ENCODE measurements around the gene NAIP. TPM values are rescaled to one million over a fixed set of nuclear protein-coding genes. Genes with fewer than 3 reads are reported as not detected.
"Not testable (repeated sequence)": the region's sequence is repeated elsewhere in the genome, so short reads cannot be mapped to it uniquely, and the experiment has no call there.

NAIP gene
- total RNA-seq, 4 donors from 2014 or later: 10.3 to 38.7 (median 24.4) TPM

- no peak for DNase-seq
- H3K9me3 ChIP-seq: no peaks in the 10 kb centered on the region
- TF ChIP-seq, protein P1, sequence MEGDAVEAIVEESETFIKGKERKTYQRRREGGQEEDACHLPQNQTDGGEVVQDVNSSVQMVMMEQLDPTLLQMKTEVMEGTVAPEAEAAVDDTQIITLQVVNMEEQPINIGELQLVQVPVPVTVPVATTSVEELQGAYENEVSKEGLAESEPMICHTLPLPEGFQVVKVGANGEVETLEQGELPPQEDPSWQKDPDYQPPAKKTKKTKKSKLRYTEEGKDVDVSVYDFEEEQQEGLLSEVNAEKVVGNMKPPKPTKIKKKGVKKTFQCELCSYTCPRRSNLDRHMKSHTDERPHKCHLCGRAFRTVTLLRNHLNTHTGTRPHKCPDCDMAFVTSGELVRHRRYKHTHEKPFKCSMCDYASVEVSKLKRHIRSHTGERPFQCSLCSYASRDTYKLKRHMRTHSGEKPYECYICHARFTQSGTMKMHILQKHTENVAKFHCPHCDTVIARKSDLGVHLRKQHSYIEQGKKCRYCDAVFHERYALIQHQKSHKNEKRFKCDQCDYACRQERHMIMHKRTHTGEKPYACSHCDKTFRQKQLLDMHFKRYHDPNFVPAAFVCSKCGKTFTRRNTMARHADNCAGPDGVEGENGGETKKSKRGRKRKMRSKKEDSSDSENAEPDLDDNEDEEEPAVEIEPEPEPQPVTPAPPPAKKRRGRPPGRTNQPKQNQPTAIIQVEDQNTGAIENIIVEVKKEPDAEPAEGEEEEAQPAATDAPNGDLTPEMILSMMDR (IDR thresholded peaks at IDR 0.05): no peak
- no peak for TF ChIP-seq POLR2A (IDR thresholded peaks at IDR 0.05)
- H3K36me3 ChIP-seq: no peaks in the 10 kb centered on the region
- no peaks in the 10 kb centered on the region for H3K4me1 ChIP-seq
- H3K27ac ChIP-seq: no peak overlapping the region
- intact Hi-C loops (cut with DNase I; ENCODE audit: low total_unique reads): no loop called here
- no peaks in the 10 kb centered on the region for H3K27me3 ChIP-seq
- H3K4me3 ChIP-seq: no peak overlapping the region
These were observed 11.0 kb downstream of the NAIP start for GRCh38 chr5:71014176-71014575.

DNA sequence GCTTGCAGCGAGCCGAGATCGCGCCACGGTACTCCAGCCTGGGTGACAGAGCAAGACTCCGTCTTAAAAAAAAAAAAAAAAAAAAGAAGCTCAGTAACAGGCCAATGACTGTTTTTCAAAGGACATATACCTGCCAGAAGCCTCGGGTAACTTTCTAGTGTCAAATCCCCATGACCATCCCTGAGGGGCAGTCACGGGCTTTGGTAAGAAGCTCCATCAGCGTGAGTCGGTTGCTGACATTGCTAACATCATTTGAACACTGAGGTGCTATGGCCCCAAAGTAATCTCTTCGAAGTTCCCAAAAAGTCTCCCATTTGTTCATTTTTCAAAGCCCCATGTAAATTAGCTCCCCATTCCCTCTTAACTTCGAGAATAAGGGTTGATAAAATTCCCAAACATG lies 11.6 kb downstream of the NAIP start:
- Histone ChIP-seq H3K4me1 (no peaks in the 10 kb centered on the region), H3K9me3 (no peaks in the 10 kb centered on the region), H3K4me3 (no peak overlapping the region), H3K27ac (no peak overlapping the region), H3K36me3 (no peaks in the 10 kb centered on the region), H3K27me3 (no peaks in the 10 kb centered on the region)
- TF ChIP-seq, protein P1 (IDR thresholded peaks at IDR 0.05): no peak
- DNase-seq: no peak
- intact Hi-C loops (cut with DNase I; ENCODE audit: low total_unique reads): no loop called here

DNA sequence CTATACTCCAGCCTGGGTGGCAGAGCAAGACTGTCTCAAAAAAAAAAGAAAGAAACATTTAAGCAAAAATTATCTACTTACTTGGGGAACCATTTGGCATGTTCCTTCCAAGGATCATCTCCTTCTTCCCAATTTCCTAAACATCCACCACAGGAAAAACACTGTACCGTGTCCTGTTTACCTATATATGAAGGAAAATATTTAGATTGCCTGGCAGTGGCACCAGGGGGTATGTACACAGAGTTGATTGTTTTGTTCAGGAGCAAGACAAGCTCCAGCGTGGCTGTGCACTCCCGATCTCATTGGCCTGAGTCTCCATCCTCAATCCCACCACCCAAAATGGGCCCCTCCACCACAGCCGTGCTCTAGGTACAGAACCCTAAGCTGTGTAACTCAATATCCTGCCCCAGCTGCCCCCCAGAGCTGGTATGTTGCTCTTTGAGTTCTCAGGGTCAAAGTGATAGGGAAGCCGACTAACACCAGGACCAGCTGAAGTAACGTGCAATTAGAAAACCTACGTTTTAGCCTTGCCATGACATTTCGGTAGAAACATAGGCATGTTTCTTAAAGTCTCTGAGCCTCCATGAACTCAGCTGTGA lies 13.8 kb downstream of the NAIP start:
- no peak for TF ChIP-seq POLR2A (IDR thresholded peaks at IDR 0.05)
- TF ChIP-seq, protein P1 (IDR thresholded peaks at IDR 0.05): no peak
- no peaks in the 10 kb centered on the region for H3K36me3 ChIP-seq
- no peak for DNase-seq
- no peaks in the 10 kb centered on the region for H3K27me3 ChIP-seq
- intact Hi-C loops (cut with DNase I; ENCODE audit: low total_unique reads): no loop called here
- H3K9me3 ChIP-seq: no peaks in the 10 kb centered on the region
- no peak overlapping the region for H3K27ac ChIP-seq
- no peaks in the 10 kb centered on the region for H3K4me1 ChIP-seq
- no peak overlapping the region for H3K4me3 ChIP-seq

- H3K36me3 ChIP-seq; H3K9me3 ChIP-seq; H3K27me3 ChIP-seq; DNase-seq; H3K4me1 ChIP-seq; H3K4me3 ChIP-seq; H3K27ac ChIP-seq; intact Hi-C loops (cut with DNase I; ENCODE audit: low total_unique reads): not testable (repeated sequence)
These were observed 18.2 kb downstream of the NAIP start for GRCh38 chr5:71006983-71007382.

DNA sequence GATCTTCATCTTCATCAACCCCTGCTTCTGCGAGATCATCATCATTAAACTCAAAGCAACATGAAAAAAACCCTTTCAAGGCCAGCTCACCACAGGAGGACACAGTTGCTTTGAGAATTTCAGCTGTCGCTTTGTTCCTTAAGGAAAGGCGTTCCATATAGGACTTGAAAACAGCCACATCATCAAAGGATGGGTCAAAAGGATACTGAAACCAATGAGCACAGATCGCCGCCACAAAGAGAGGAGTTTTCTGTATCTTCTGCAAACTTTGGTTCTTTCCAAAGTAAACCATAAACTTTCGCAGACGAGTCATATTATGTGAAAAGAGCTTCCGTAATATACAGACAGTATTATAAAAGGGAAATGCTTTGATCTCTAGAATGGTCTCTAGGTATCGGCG lies 40.3 kb downstream of the NAIP start:
- H3K9me3 ChIP-seq; H3K4me3 ChIP-seq; H3K4me1 ChIP-seq; intact Hi-C loops (cut with DNase I; ENCODE audit: low total_unique reads); H3K27ac ChIP-seq; H3K27me3 ChIP-seq; H3K36me3 ChIP-seq; DNase-seq: not testable (repeated sequence)

- intact Hi-C loops (cut with DNase I; ENCODE audit: low total_unique reads); H3K27ac ChIP-seq; H3K27me3 ChIP-seq; DNase-seq; H3K4me1 ChIP-seq; H3K4me3 ChIP-seq; H3K9me3 ChIP-seq; H3K36me3 ChIP-seq: not testable (repeated sequence)
These were observed 57.9 kb downstream of the NAIP start for GRCh38 chr5:70967220-70967619.

- intact Hi-C loops (cut with DNase I; ENCODE audit: low total_unique reads); H3K4me1 ChIP-seq; H3K9me3 ChIP-seq; H3K27me3 ChIP-seq; H3K27ac ChIP-seq; H3K4me3 ChIP-seq; DNase-seq; H3K36me3 ChIP-seq: not testable (repeated sequence)
These were observed 60.6 kb downstream of the NAIP start for GRCh38 chr5:70964531-70964930.

- H3K36me3 ChIP-seq: not testable (repeated sequence)
These were observed 72.1 kb downstream of the NAIP start for GRCh38 chr5:70953068-70953467.

GRCh38 chr5:70932560-70932959 lies 92.6 kb downstream of the NAIP start:
- H3K27ac ChIP-seq; H3K4me1 ChIP-seq; H3K27me3 ChIP-seq; H3K36me3 ChIP-seq; intact Hi-C loops (cut with DNase I; ENCODE audit: low total_unique reads); DNase-seq; H3K9me3 ChIP-seq; H3K4me3 ChIP-seq: not testable (repeated sequence)

More at GRCh38 chr5:70953068-70953467, 72.1 kb downstream of the NAIP start:
- DNase-seq; H3K9me3 ChIP-seq; H3K4me1 ChIP-seq; H3K27ac ChIP-seq; H3K4me3 ChIP-seq; H3K27me3 ChIP-seq; intact Hi-C loops (cut with DNase I; ENCODE audit: low total_unique reads): not testable (repeated sequence)

DNA sequence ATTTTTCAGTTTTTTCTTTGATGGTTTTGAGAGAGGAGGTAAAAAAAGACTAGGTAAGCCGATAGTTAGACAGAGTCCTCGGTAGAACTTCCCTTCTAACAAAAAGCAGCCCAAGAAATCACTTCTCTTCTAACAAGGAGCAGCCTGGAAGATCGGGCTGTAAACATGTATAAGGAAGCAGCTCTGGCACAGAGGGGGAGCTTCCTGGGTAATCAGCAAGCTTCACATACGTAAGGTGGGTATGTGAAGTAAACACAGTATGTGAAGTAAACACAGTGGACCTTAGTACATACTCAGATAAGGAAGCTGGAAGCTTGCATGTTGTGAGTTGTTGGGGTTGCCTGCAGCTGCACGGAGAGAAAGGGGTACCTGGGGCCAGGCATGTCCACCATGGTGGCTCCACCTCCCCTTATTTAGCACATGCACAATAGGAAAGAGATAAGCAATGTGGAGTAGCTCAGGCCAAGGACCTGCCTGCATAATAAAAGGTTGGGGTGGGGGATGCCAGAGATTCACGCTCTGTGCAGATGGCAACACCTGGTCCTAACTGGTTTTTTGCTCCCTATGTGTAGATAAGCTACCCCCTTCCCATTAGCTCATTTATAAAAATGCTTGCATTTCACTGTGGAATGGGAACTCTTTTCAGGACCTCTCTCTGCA lies 93.3 kb downstream of the NAIP start:
- H3K9me3 ChIP-seq; H3K27me3 ChIP-seq; DNase-seq; H3K36me3 ChIP-seq; H3K4me1 ChIP-seq; H3K4me3 ChIP-seq; H3K27ac ChIP-seq; intact Hi-C loops (cut with DNase I; ENCODE audit: low total_unique reads): not testable (repeated sequence)

Data from uterus (tissue), 4 donors.